Activated CD8-positive, alpha-beta T cell treated with anti-CD3 and anti-CD28 coated beads for 36 hours (primary cell): ENCODE measurements around the gene HDAC10. TPM values are rescaled to one million over a fixed set of nuclear protein-coding genes. Genes with fewer than 3 reads are reported as not detected.

Experiments used
- ATAC-seq: fragments of 200-7000 bp; cut with Tn5 transposase; one replicate; pipeline ENCODE4 v1.10.0; 2021; ENCODE audit warnings: mild to moderate bottlenecking, moderate library complexity
- CTCF ChIA-PET: fragments of 350-600 bp; sonication (Branson Sonifier 250); formaldehyde crosslinking; loops from one replicate; lab custom pipeline; 2021; ENCODE audit warnings: antibody characterized with exemption; lab: Charles Lee
- POLR2A ChIA-PET: fragments of 350-600 bp; sonication (Branson Sonifier 250); formaldehyde crosslinking; loops from one replicate; lab custom pipeline; 2021; ENCODE audit warnings: antibody characterized with exemption; lab: Charles Lee
- DNase-seq: peaks from one replicate; pipeline ENCODE4 v3.0.0-alpha.2; 2020
- H3K27ac Mint-ChIP-seq: one replicate; pipeline ENCODE4 v1.8.0; 2021; ENCODE audit warnings: mild to moderate bottlenecking, mixed read lengths
- H3K27me3 Mint-ChIP-seq: one replicate; pipeline ENCODE4 v1.8.0; 2021; ENCODE audit warnings: mixed read lengths
- H3K36me3 Mint-ChIP-seq: one replicate; pipeline ENCODE4 v1.8.0; 2021; ENCODE audit warnings: low read depth, mixed read lengths
- H3K4me1 Mint-ChIP-seq: one replicate; pipeline ENCODE4 v1.8.0; 2021; ENCODE audit warnings: low read depth, mixed read lengths
- H3K4me3 Mint-ChIP-seq: one replicate; pipeline ENCODE4 v1.8.0; 2021; ENCODE audit warnings: mild to moderate bottlenecking, moderate library complexity, mixed read lengths
- H3K9me3 Mint-ChIP-seq: one replicate; pipeline ENCODE4 v1.8.0; 2021; ENCODE audit warnings: mixed read lengths
- CTCF ChIP-seq: fragments of 200-600 bp; IDR thresholded peaks from one replicate; pipeline ENCODE4 v1.8.0; 2022; ENCODE audit warnings: antibody characterized with exemption, mild to moderate bottlenecking
- intact Hi-C: fragments of 100-400 bp; cut with micrococcal nuclease; formaldehyde crosslinking; loops from one replicate; pipeline ENCODE4 v1.10.0; 2022
- total RNA-seq, 2 experiments: library from RNA; stranded (reverse); gene quantifications; one replicate each; pipeline ENCODE4 v1.2.3, GENCODE V29; 2021

The HDAC10 gene
- total RNA-seq, 2 experiments from 2014 or later, result 43.0 to 44.3 TPM

GRCh38 chr22:50298937-50299784 lies 48.1 kb upstream of the HDAC10 start:
- Mint-ChIP-seq H3K9me3 (no peaks in the 10 kb centered on the region), H3K4me1 (peaks cover 8% of the 10 kb centered on the region), H3K27me3 (peaks cover 9% of the 10 kb centered on the region), H3K4me3 (no peak overlapping the region), H3K27ac (no peak overlapping the region), H3K36me3 (no peaks in the 10 kb centered on the region)
- CTCF ChIA-PET, result interaction anchor here (0.8 to 1.0 kb wide), 2 partner anchors 15 to 23 kb away, joined by 3 read pairs; no protein-coding TSS in a partner anchor
- intact Hi-C loops, result no loop called here
- ATAC-seq, result no peak
- TF ChIP-seq CTCF, result no peak
- no peak for DNase-seq
- POLR2A ChIA-PET, result interaction anchor here (0.8 kb wide), 1 partner anchor 8 kb away, joined by 3 read pairs; the partner anchor contains the start of gene PLXNB2

GRCh38 chr22:50298266-50298637 lies 47.2 kb upstream of the HDAC10 start:
- H3K4me3 Mint-ChIP-seq, result no peak overlapping the region
- no peaks in the 10 kb centered on the region for H3K36me3 Mint-ChIP-seq
- H3K27ac Mint-ChIP-seq, result no peak overlapping the region
- peaks cover 9% of the 10 kb centered on the region for H3K27me3 Mint-ChIP-seq
- DNase-seq, result no peak
- no peaks in the 10 kb centered on the region for H3K9me3 Mint-ChIP-seq
- H3K4me1 Mint-ChIP-seq, result peaks cover 8% of the 10 kb centered on the region
- CTCF ChIA-PET, result no interaction called here
- intact Hi-C loops, result no loop called here
- no peak for ATAC-seq
- TF ChIP-seq CTCF, result no peak
- POLR2A ChIA-PET, result no interaction called here

GRCh38 chr22:50297510-50298265 lies 46.6 kb upstream of the HDAC10 start:
- POLR2A ChIA-PET, result no interaction called here
- CTCF ChIA-PET, result interaction anchor here (0.8 kb wide), 1 partner anchor 9 kb away, joined by 3 read pairs; the partner anchor contains the start of gene PLXNB2
- ATAC-seq (no peak), DNase-seq (no peak)
- H3K27me3 Mint-ChIP-seq, result peaks cover 6% of the 10 kb centered on the region
- no peak overlapping the region for H3K27ac Mint-ChIP-seq
- intact Hi-C loops, result no loop called here
- H3K36me3 Mint-ChIP-seq, result no peaks in the 10 kb centered on the region
- no peaks in the 10 kb centered on the region for H3K9me3 Mint-ChIP-seq
- peaks cover 6% of the 10 kb centered on the region for H3K4me1 Mint-ChIP-seq
- H3K4me3 Mint-ChIP-seq, result no peak overlapping the region
- TF ChIP-seq CTCF, result no peak

- peaks cover 10% of the 10 kb centered on the region for H3K4me1 Mint-ChIP-seq
- intact Hi-C loops, result no loop called here
- ChIA-PET POLR2A (interaction anchor here (1.0 to 1.2 kb wide), 3 partner anchors 9 to 53 kb away, joined by 3 to 4 read pairs (median 3); partner anchors contain the start of gene TUBGCP6), CTCF (interaction anchor here (0.8 kb wide), 1 partner anchor 10 kb away, joined by 3 read pairs; the partner anchor contains the start of gene PLXNB2)
- DNase-seq (no peak), ATAC-seq (no peak)
- H3K36me3 Mint-ChIP-seq, result no peaks in the 10 kb centered on the region
- peaks cover 6% of the 10 kb centered on the region for H3K27me3 Mint-ChIP-seq
- no peaks in the 10 kb centered on the region for H3K9me3 Mint-ChIP-seq
- no peak for TF ChIP-seq CTCF
- H3K27ac Mint-ChIP-seq, result no peak overlapping the region
- no peak overlapping the region for H3K4me3 Mint-ChIP-seq
Observed at GRCh38 chr22:50296658-50297490, 45.8 kb upstream of the HDAC10 start.
